Muscle layer of duodenum (tissue), 2 donors: ENCODE measurements around the gene HEATR3.

ENCODE experiments used
- H3K27ac ChIP-seq: one replicate; pipeline ENCODE4 v1.7.0; 2013; ENCODE audit warnings: mild to moderate bottlenecking, low read length
- H3K27me3 ChIP-seq: one replicate; pipeline ENCODE4 v1.7.0; 2013; ENCODE audit warnings: low read depth, mild to moderate bottlenecking, control low read depth, low read length
- H3K36me3 ChIP-seq, 2 donors: one replicate each; pipeline ENCODE4 v1.7.0; 2013; ENCODE audit warnings: low read length in 2 of 2, control low read depth in 1 of 2, mild to moderate bottlenecking in 1 of 2; ENCODE audit not compliant: insufficient read depth in 2 of 2, control insufficient read depth in 1 of 2
- H3K4me1 ChIP-seq, 2 donors: one replicate each; pipeline ENCODE4 v1.7.0; 2013; ENCODE audit warnings: low read length in 2 of 2, mild to moderate bottlenecking in 2 of 2, control low read depth in 1 of 2, moderate library complexity in 1 of 2; ENCODE audit not compliant: insufficient read depth in 2 of 2, control insufficient read depth in 1 of 2
- H3K4me3 ChIP-seq, 2 donors: one replicate each; pipeline ENCODE4 v1.7.0; 2013; ENCODE audit warnings: low read length in 2 of 2, low read depth in 1 of 2, mild to moderate bottlenecking in 1 of 2
- H3K9me3 ChIP-seq, 2 donors: one replicate each; pipeline ENCODE4 v1.7.0; 2013; ENCODE audit warnings: low read length in 2 of 2, control low read depth in 1 of 2, mild to moderate bottlenecking in 1 of 2; ENCODE audit not compliant: control insufficient read depth in 1 of 2
- donor health status: healthy.

Gene HEATR3

DNA sequence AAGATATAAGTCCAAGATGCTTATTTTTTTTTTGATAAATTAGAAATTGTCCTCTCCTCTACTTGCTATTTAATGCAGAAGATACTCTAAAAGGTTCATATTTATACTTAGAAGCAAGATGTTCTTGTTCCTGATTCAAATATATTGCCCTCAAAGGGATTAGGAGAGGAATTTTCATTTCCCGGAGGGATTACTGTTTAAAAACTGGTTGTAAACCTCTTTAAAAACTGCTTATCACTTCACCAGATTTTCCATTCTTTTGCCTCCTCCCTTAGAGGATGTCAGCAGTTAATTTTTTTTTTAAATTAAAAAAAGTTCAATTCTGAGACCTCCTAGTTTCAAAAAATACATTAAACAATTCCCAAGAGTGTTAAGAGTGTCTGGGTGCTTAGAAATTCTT lies 90.2 kb downstream of the HEATR3 start:
- Histone ChIP-seq H3K9me3 (no peaks in the 10 kb centered on the region), H3K27me3 (no peaks in the 10 kb centered on the region), H3K4me1 (peaks cover 7 to 34% of the 10 kb centered on the region in 2 donors), H3K4me3 (peak overlapping the region; percentile 85 to 97), H3K27ac (no peak overlapping the region), H3K36me3 (no peaks in the 10 kb centered on the region)
